Vagina (tissue), 2 donors: ENCODE measurements around the gene SMARCC1.

ENCODE experiments used
- CTCF ChIP-seq, 3 experiments: fragments of 450-650 bp in 2 of 3; fragments of 200-600 bp in 1 of 3; sonication (generic) in 1 of 3; IDR thresholded peaks; one replicate each; pipeline ENCODE4 v1.5.1; 2017 to 2019; ENCODE audit warnings: antibody characterized with exemption in 3 of 3, mild to moderate bottlenecking in 2 of 3, moderate library complexity in 2 of 3
- POLR2AphosphoS5 ChIP-seq, 2 donors: sonication (generic); formaldehyde crosslinking; IDR thresholded peaks; one replicate each; pipeline ENCODE4 v1.9.0; 2017; ENCODE audit warnings: antibody characterized with exemption in 2 of 2, mild to moderate bottlenecking in 2 of 2, low read depth in 1 of 2; ENCODE audit not compliant: insufficient read depth in 1 of 2

GRCh38 chr3:47813551-47814177 is 32.0 kb upstream of the SMARCC1 start:
- TF ChIP-seq CTCF (IDR thresholded peaks at IDR 0.05) (no peak), POLR2AphosphoS5 (IDR thresholded peaks at IDR 0.05; ENCODE audit: insufficient read depth in 1 of 2, low read depth in 1 of 2) (no peak)
